Measurements from ENCODE around the gene USP38.
"Not testable (repeated sequence)": the region's sequence is repeated elsewhere in the genome, so short reads cannot be mapped to it uniquely, and the experiment has no call there.

The USP38 gene

DNA sequence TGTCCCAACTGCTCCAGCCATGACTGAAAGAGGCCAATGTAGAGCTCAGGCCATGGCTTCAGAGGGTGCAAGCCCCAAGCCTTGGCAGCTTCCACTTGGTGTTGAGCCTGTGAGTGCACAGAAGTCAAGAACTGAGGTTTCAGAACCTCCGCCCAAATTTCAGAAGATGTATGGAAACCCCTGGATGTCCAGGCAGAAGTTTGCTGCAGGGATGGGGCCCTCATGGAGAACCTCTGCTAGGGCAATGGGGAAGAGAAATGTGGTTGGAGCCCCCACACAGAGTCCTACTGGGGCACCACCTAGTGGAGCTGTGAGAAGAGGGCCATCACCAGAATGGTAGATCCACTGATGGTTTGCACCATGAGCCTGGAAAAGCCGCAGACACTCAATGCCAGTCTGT is 83.0 kb downstream of the USP38 start:
- DNase-seq, result not testable (repeated sequence)

- DNase-seq, result no peak
These were observed 85.6 kb downstream of the USP38 start for GRCh38 chr4:143270256-143270838.

All from NCI-H2081 treated with DMSO at 0.1 percent for 48 hours (cell line).